Stimulated activated CD4-positive, alpha-beta T cell treated with anti-CD3 and anti-CD28 coated beads, Interleukin-4, amount 100 ng/mL, for 24 hours (primary cell): ENCODE results near the gene ANO9.
"Not testable (repeated sequence)": the region's sequence is repeated elsewhere in the genome, so short reads cannot be mapped to it uniquely, and the experiment has no call there.

Experiments used
- DNase-seq: peaks from one replicate; pipeline ENCODE4 v3.0.0-alpha.2; 2020

Gene ANO9

GRCh38 chr11:398826-399225 is 43.0 kb downstream of the ANO9 start:
- no peak for DNase-seq

GRCh38 chr11:396948-397548 is 44.8 kb downstream of the ANO9 start:
- DNase-seq = peak; percentile 43

- no peak for DNase-seq
Observed at GRCh38 chr11:396511-396947, 45.3 kb downstream of the ANO9 start.

- no peak for DNase-seq
Observed at GRCh38 chr11:395866-396265, 45.9 kb downstream of the ANO9 start.

DNA sequence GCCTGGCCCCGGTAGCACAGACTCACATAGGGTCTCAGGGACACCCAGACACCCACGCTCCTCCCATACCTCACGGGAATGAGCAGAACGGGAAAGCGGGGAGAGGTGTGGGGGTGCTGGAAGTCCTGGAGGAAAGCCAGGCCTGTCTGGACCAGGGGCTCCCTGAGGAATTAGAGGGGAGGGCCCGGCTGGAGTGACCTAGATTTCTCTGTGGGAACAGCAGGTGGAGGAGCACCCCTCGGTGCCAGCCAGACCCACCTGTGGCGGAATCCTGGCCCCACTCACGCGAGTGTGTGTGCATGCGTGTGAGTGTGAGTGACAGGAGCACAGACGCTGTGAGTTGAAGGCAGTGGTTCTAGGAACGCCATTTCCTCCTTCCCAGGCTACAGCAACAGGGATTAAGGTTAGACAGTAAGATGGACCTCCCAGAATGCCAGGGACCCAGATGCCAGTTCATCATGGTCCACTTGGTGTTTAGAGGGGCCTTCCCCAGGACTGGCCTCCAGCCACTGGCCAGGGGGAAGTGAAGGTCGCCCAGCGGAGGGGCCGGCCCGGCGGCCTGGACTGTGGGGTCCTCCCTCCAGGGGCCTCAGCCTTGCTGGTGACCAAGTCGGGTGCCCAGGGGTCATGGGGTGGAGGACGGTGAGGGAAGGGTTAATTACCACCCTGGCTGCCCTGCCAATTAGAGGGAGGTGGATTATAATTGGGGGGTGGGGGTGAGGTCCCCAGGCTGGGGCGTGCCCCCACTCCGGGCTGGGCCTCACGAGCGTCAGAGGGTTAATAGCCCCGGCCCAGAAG is 46.8 kb downstream of the ANO9 start:
- DNase-seq = no peak

GRCh38 chr11:394034-394857 is 47.6 kb downstream of the ANO9 start, which contains the start of gene PKP3:
Gene PKP3 (plus strand): TSS chr11:394209. CDS start chr11:394293, 84 bp downstream.
- no peak for DNase-seq

GRCh38 chr11:393219-394033 is 48.4 kb downstream of the ANO9 start:
- DNase-seq = no peak

DNA sequence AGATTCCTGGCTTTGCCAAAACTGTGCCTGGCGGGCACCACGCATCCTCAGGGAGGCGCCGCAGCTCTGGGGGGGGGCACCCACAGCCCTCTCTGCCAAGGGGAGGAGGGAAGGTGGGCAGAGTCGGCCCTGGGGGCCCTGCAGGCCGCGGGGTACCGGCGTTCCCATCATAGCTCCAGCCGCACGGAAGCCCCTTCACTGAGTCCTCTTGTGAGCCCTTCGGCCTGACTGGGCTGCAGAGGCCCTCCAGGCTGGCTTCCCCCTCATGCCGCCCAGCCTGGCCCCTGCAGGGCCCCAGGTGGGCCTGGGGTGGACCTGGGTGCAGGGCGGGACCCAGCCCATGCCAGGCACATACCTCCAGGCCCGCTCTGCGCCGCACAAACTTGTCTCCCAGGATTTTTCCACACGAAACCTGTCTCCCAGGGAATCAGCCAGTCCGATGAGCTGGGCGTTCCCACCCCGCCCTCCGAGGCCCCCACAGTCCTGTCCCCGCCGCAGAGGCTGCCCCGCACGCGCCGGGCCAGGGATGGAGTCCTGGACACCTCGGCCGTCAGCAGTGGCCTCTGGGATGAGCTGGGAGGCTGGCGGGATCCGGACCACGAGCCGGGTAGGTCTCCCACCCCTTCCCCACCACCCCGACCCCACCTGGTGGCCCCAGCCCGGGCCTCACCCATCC is 49.6 kb downstream of the ANO9 start:
- no peak for DNase-seq

GRCh38 chr11:391117-392017 is 50.4 kb downstream of the ANO9 start:
- no peak for DNase-seq

- DNase-seq = no peak
Observed at GRCh38 chr11:390175-390574, 51.6 kb downstream of the ANO9 start.

GRCh38 chr11:389369-389768 is 52.4 kb downstream of the ANO9 start:
- not testable (repeated sequence) for DNase-seq

DNA sequence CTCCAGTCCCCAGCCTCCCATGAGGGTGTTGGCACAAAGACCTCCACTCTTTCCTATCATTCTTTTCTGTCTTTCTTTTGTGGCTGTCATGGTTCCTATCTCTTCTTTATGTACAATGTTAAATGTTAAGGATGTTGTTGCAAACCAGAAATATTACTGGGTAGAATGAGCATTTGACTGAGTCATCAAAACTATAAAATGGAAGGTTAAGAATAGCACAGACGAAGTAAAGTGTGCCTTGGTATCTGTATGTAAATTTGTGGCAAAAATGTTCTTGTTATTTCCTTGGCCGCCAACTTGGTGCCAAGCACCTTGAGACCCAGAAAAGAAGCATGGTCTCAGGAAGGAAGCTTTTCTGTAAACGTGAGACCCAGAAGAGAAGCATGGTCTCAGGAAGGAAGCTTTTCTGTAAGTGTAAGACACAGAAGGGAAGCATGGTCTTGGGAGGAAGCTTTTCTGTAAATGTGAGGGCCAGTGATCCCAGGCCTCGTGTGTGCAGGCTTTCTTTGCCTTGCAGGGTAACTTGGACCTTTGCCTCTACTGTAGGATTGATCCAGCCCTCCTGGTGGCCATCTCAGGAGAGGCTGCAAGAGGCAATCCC is 54.5 kb downstream of the ANO9 start:
- no peak for DNase-seq

GRCh38 chr11:386483-386882 is 55.3 kb downstream of the ANO9 start:
- no peak for DNase-seq

DNA sequence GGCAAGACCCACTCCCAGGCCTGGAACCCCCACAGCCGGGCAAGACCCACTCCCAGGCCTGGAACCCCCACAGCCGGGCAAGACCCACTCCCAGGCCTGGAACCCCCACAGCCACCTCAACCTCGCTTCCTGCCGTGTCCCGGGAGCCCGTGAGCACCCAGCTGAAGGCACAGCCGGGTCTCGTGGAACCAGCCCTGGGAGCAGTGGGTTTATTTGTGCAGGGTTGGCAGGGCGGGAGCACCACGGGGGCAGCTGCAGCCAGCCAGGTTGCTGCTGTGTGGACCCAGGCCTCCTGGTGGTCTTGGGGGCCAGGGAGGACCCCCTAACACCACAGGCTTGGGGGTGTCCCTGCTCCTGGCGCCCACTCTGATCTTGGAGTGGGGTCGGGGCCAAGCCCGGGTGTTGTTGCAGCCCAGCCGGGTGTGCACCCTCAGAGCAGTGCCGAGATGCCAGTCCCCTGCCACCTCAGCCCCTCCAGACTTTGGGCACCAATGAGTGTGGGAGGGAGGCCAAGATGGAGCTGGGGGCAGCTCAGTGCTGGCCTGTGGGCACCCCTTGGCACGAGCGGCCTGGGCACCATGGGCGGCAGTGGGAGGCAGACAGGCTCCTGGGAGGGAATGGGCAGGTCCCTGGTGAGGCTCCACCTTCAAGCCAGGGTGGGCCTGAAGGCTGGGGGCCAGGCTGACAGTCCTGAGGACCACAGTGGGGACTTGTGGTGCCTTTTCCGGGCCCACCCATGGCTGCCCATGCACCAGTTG is 56.0 kb downstream of the ANO9 start:
- no peak for DNase-seq

DNA sequence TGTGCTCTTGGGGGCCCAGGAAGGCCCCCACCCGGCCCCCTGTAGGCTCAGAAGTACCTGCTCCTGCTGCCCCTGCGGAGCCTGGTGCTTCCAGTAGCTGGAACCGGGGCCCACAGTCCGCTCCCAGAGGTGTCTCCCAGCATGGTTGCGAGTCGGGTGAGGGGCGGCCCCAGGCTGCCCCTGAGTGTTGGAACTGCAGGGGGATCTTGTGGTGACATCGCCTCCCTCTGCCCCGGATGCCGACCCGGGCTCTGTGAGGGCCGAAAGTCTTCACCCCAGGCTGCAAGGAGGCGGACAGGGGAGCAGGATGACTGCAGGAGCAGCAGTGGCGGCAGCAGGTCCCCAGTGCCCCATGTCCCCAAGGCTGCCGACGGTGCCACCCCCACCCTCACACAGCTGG is 57.3 kb downstream of the ANO9 start:
- no peak for DNase-seq

DNA sequence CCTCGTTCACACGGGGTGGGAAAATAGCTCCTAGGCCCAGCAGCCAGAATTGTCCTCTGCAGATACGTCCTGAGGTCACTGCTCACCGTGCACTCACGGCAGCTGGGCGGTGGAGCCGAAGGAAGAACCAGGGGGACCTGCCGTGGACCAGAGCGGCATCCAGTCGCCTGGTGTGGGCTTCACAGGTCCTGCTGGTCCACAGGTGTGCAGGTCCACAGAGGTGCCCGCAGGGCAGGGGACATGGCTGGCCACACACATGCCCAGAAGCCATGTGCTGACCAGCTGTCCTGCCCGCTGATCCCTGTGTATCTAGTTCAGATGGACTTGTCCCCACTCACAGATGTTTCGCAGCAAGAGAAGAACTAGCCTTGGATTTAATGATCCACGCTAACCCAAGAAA is 58.4 kb downstream of the ANO9 start:
- no peak for DNase-seq

GRCh38 chr11:382081-382629 is 59.7 kb downstream of the ANO9 start:
- DNase-seq = no peak

DNA sequence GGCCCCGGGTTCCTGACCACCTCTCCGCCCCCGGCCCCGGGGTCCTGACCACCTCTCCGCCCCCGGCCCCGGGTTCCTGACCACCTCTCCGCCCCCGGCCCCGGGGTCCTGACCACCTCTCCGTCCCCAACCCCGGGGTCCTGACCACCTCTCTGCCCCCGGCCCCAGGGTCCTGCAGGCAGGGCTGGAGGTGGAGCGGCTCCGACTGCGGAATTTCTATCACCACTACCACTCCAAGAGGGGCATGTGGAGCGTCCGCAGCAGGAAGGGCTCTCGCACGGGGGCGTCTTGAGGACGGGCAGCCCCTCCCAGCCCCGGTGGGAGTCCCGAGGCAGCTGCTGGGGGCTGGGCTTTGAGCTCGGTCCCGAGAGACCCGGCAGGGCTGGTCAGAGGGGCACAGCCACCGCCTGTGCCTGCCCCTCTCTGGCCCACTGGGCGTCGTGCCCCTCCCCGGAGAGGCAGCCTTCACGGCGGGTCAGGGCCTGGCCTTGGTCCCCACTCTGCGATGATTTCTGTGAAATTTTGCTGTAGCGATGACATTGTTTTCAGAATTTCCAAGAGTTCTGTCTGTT is 60.2 kb downstream of the ANO9 start:
- DNase-seq = no peak

- DNase-seq = no peak
Observed at GRCh38 chr11:380996-381395, 60.8 kb downstream of the ANO9 start.
